Right cardiac atrium (tissue), 5 donors: Measurements from ENCODE around the gene PTPRG. TPM values are rescaled to one million over a fixed set of nuclear protein-coding genes. Genes with fewer than 3 reads are reported as not detected.

Experiments used
- ATAC-seq, 2 donors: fragments of 200-7000 bp; cut with Tn5 transposase; one replicate each; pipeline versions ENCODE4 v1.8.0 to v1.9.1; 2020; ENCODE audit warnings: moderate library complexity in 2 of 2, mild to moderate bottlenecking in 1 of 2
- DNase-seq, 3 donors: peaks; one replicate each; pipeline ENCODE4 v3.0.0-alpha.2; 2020
- H3K27ac ChIP-seq: one replicate; pipeline ENCODE4 v1.5.1; 2013; ENCODE audit warnings: mild to moderate bottlenecking, low read length, control low read depth, moderate library complexity
- H3K27me3 ChIP-seq: one replicate; pipeline ENCODE4 v1.6.1; 2013; ENCODE audit not compliant: control insufficient read depth, insufficient read depth
- H3K4me1 ChIP-seq: one replicate; pipeline ENCODE4 v1.6.1; 2013; ENCODE audit warnings: low read length; ENCODE audit not compliant: control insufficient read depth, insufficient read depth
- H3K4me3 ChIP-seq: one replicate; pipeline ENCODE4 v1.5.1; 2013; ENCODE audit warnings: low read length, control low read depth
- H3K9me3 ChIP-seq: one replicate; pipeline ENCODE4 v1.6.1; 2013; ENCODE audit warnings: low read length; ENCODE audit not compliant: control insufficient read depth
- WGBS: extraction: QIAGEN DNeasy Blood & Tissue Kit; methylation state at CpG from one replicate; pipeline ENCODE4 v1.1.7; 2013; 5-methylcytosine and 5-hydroxymethylcytosine counted together
- intact Hi-C, 4 donors: fragments of 100-400 bp; cut with DNase I; formaldehyde crosslinking; loops; one replicate each; pipeline versions ENCODE4 v1.11.0 to v1.14.0; 2022 to 2023
- polyA plus RNA-seq: library from polyadenylated mRNA; stranded (reverse); fragments of 200-250 nt; gene quantifications from one replicate; pipeline ENCODE4 v1.2.3, GENCODE V29; 2013
- total RNA-seq, 4 donors: library from RNA; stranded (reverse); fragmentation: NEBNext Ultra II Directional; extraction: Animal tissue kit (Norgen Biotek cat#: 25700); gene quantifications; one replicate each; pipeline ENCODE4 v1.2.1, GENCODE V29; 2021
- donor health status: healthy with polysubstance abuse.
- donor health status: DM: no; HTN: yes; CAD: no.
- donor health status: DM: no; HTN: no; CAD: no.
- donor health status: DM: no; HTN: yes; CAD: no; lungs with severe emphysema.
- donor health status: DM: yes; HTN: yes; CAD: no.

Gene PTPRG
- total and polyA plus RNA-seq, 5 donors: 8.6 to 50.7 (median 32.3) TPM

GRCh38 chr3:62011666-62012065, 450.3 kb downstream of the PTPRG start:
- DNase-seq (no peak), ATAC-seq (no peak)
- intact Hi-C loops: no loop called here
- Histone ChIP-seq H3K27me3 (no peaks in the 10 kb centered on the region), H3K9me3 (no peaks in the 10 kb centered on the region), H3K27ac (no peak overlapping the region), H3K4me1 (no peaks in the 10 kb centered on the region), H3K4me3 (no peak overlapping the region)
- 78% methylated on average over 5 of the region's 5 CpGs for WGBS

DNA sequence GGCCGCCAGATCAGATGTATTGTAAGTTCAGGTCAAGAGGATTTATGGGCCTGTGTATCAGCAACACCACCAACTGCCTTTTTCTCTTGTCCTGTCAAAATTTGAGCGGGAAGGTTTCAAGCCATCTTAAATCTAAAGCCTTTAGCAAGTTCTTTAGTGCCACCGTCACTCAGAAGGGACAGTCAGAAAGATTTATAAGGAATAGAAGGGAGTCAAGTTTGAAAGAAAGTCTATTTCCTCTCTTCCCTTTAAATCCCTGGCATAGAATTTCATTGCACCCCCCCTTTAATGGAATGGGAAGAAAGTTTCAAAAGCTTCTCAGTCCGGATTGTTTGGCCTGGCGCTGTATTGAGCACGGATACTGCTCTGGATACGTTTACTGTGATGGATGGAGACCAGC, 452.6 kb downstream of the PTPRG start:
- intact Hi-C loops: no loop called here
- no peaks in the 10 kb centered on the region for H3K9me3 ChIP-seq
- no peaks in the 10 kb centered on the region for H3K4me1 ChIP-seq
- H3K27ac ChIP-seq: no peak overlapping the region
- no peaks in the 10 kb centered on the region for H3K27me3 ChIP-seq
- no peak for ATAC-seq
- no peak overlapping the region for H3K4me3 ChIP-seq
- 81% methylated on average over 7 of the region's 7 CpGs for WGBS
- no peak for DNase-seq

- no peaks in the 10 kb centered on the region for H3K27me3 ChIP-seq
- H3K4me1 ChIP-seq: no peaks in the 10 kb centered on the region
- intact Hi-C loops: no loop called here
- no peak overlapping the region for H3K4me3 ChIP-seq
- H3K27ac ChIP-seq: no peak overlapping the region
- ATAC-seq (no peak), DNase-seq (no peak)
- no peaks in the 10 kb centered on the region for H3K9me3 ChIP-seq
- 70% methylated on average over 3 of the region's 3 CpGs for WGBS
These were observed 453.7 kb downstream of the PTPRG start for GRCh38 chr3:62015111-62015510.

GRCh38 chr3:62019906-62020305, 458.5 kb downstream of the PTPRG start:
- intact Hi-C loops: no loop called here
- no peaks in the 10 kb centered on the region for H3K9me3 ChIP-seq
- WGBS: 26% methylated on average over 1 of the region's 1 CpG

GRCh38 chr3:62020706-62021105, 459.3 kb downstream of the PTPRG start:
- Histone ChIP-seq H3K27me3 (no peaks in the 10 kb centered on the region), H3K9me3 (no peaks in the 10 kb centered on the region), H3K27ac (peak overlapping the region; percentile 10), H3K4me1 (peaks cover 2% of the 10 kb centered on the region), H3K4me3 (no peak overlapping the region)
- 88% methylated on average over 2 of the region's 2 CpGs for WGBS
- DNase-seq (peak in 1 of 3 donors; percentile 31), ATAC-seq (no peak)
- intact Hi-C loops: no loop called here

More at GRCh38 chr3:62019906-62020305, 458.5 kb downstream of the PTPRG start:
- Histone ChIP-seq H3K4me1 (peaks cover 2% of the 10 kb centered on the region), H3K4me3 (no peak overlapping the region), H3K27ac (no peak overlapping the region), H3K27me3 (no peaks in the 10 kb centered on the region)
- DNase-seq (no peak), ATAC-seq (no peak)

- no peak for ATAC-seq
- no peak overlapping the region for H3K27ac ChIP-seq
- no peaks in the 10 kb centered on the region for H3K27me3 ChIP-seq
- no peak overlapping the region for H3K4me3 ChIP-seq
- H3K9me3 ChIP-seq: no peaks in the 10 kb centered on the region
- WGBS: 92% methylated on average over 4 of the region's 4 CpGs
- peaks cover 2% of the 10 kb centered on the region for H3K4me1 ChIP-seq
- no peak for DNase-seq
- intact Hi-C loops: no loop called here
These were observed 460.9 kb downstream of the PTPRG start for GRCh38 chr3:62022312-62022711.

DNA sequence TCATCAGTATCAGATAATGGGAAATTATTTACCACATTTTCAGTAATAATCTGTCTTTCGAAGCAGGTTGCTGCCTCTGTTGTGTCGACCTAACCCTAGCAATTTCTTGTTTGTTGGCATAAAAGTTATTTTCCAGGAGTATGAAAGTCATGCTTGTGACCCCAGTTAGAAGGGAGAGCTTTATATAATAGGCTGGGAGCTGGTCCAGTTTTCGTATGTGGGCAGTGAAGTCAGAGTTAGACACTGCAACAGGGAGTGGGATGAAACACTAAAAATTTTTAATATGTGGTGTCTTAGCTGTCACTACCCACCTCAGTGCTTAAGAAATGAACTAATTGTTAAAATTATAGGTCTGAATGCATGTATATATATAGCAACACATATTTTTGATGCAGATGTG, 463.5 kb downstream of the PTPRG start:
- Histone ChIP-seq H3K27ac (no peak overlapping the region), H3K4me3 (no peak overlapping the region), H3K4me1 (peaks cover 2% of the 10 kb centered on the region), H3K27me3 (no peaks in the 10 kb centered on the region), H3K9me3 (no peaks in the 10 kb centered on the region)
- intact Hi-C loops: no loop called here
- no peak for DNase-seq
- ATAC-seq: no peak
- 69% methylated on average over 3 of the region's 3 CpGs for WGBS

GRCh38 chr3:62025913-62026312, 464.5 kb downstream of the PTPRG start:
- ATAC-seq (no peak), DNase-seq (no peak)
- Histone ChIP-seq H3K27me3 (no peaks in the 10 kb centered on the region), H3K4me3 (no peak overlapping the region), H3K27ac (no peak overlapping the region), H3K4me1 (no peaks in the 10 kb centered on the region), H3K9me3 (no peaks in the 10 kb centered on the region)
- WGBS: 96% methylated on average over 1 of the region's 1 CpG
- intact Hi-C loops: no loop called here

GRCh38 chr3:62027241-62027640, 465.9 kb downstream of the PTPRG start:
- no peak for DNase-seq
- no peak overlapping the region for H3K4me3 ChIP-seq
- no peaks in the 10 kb centered on the region for H3K4me1 ChIP-seq
- WGBS: 91% methylated on average over 4 of the region's 4 CpGs
- H3K9me3 ChIP-seq: no peaks in the 10 kb centered on the region
- H3K27me3 ChIP-seq: no peaks in the 10 kb centered on the region
- no peak overlapping the region for H3K27ac ChIP-seq
- ATAC-seq: no peak
- intact Hi-C loops: no loop called here

DNA sequence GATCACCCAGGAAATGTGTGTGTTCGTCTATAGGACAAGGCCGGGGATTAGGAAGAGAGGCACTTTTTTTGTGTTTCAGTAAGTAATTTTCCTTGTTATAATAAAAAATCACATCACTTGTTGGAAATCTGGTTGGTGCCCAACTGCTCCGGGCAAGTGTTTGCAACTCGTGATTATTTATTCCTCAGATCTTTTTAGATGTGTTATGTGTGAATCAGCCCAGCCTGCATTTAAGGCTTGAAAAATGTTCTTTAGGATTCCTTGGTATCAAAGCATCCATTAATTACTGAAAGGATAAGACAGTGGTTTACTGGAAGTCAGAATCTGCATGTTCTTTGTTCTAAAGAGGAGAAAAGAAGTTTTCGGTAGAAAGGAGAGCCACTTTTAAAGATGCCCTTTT, 466.4 kb downstream of the PTPRG start:
- 87% methylated on average over 5 of the region's 5 CpGs for WGBS
- ATAC-seq: no peak

GRCh38 chr3:62028236-62028635, 466.9 kb downstream of the PTPRG start:
- ATAC-seq: no peak
- Histone ChIP-seq H3K27ac (no peak overlapping the region), H3K27me3 (no peaks in the 10 kb centered on the region), H3K9me3 (no peaks in the 10 kb centered on the region), H3K4me1 (no peaks in the 10 kb centered on the region), H3K4me3 (no peak overlapping the region)
- intact Hi-C loops: no loop called here
- DNase-seq: no peak
- 97% methylated on average over 5 of the region's 5 CpGs for WGBS

More for the DNA sequence above, 466.4 kb downstream of the PTPRG start:
- Histone ChIP-seq H3K4me3 (no peak overlapping the region), H3K27me3 (no peaks in the 10 kb centered on the region), H3K9me3 (no peaks in the 10 kb centered on the region), H3K27ac (no peak overlapping the region), H3K4me1 (no peaks in the 10 kb centered on the region)
- intact Hi-C loops: no loop called here
- no peak for DNase-seq

DNA sequence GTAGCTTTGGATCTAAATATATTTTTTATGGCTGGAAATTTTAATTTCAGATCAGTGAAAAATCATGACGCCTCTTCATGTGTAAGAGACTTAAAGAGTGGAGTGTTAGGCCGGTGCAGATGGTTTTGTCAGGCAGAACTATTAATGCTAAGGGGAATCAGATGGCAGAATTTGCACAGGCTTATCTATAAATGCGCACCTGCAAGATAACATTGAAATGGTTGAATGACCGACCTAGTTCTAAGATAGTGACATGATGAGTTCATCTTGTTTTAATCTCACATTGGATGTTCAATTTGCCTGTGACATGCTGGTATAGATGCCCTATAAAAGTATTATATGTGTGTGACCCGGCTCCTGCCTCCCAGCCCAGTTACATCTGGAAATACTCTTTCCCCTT, 471.4 kb downstream of the PTPRG start:
- no peak overlapping the region for H3K4me3 ChIP-seq
- H3K4me1 ChIP-seq: no peaks in the 10 kb centered on the region
- intact Hi-C loops: no loop called here
- WGBS: 91% methylated on average over 5 of the region's 5 CpGs
- H3K27me3 ChIP-seq: no peaks in the 10 kb centered on the region
- DNase-seq (no peak), ATAC-seq (no peak)
- no peaks in the 10 kb centered on the region for H3K9me3 ChIP-seq
- H3K27ac ChIP-seq: no peak overlapping the region
